Gastrocnemius medialis (tissue), 4 donors: ENCODE measurements around the gene RAB14. TPM values are rescaled to one million over a fixed set of nuclear protein-coding genes. Genes with fewer than 3 reads are reported as not detected.

ENCODE experiments used
- ATAC-seq, 2 donors: fragments of 150-250 bp; one replicate each; pipeline ENCODE4 v1.9.1; 2016
- DNase-seq, 2 donors: peaks; one replicate each; pipeline ENCODE4 v3.0.0-alpha.2; 2019
- H3K27ac ChIP-seq, 4 donors: fragments of 200-600 bp; sonication (generic); 1 replicate in 1 of 4; 2 replicates in 3 of 4; pipeline ENCODE4 v1.5.1; 2016 to 2018; ENCODE audit warnings: mild to moderate bottlenecking in 2 of 4, moderate library complexity in 1 of 4
- H3K27me3 ChIP-seq, 3 donors: fragments of 200-600 bp; sonication (generic) in 2 of 3; 1 replicate in 1 of 3; 2 replicates in 2 of 3; pipeline versions ENCODE4 v1.5.1 to v1.6.0; 2016 to 2019; ENCODE audit warnings: mild to moderate bottlenecking in 1 of 3, moderate library complexity in 1 of 3
- H3K36me3 ChIP-seq, 2 donors: fragments of 200-600 bp; sonication (generic) in 1 of 2; one replicate each; pipeline ENCODE4 v1.5.1; 2017 to 2018
- H3K4me1 ChIP-seq, 2 donors: fragments of 200-600 bp; sonication (generic) in 1 of 2; one replicate each; pipeline ENCODE4 v1.5.1; 2016 to 2017; ENCODE audit warnings: mild to moderate bottlenecking in 2 of 2
- H3K4me3 ChIP-seq, 4 donors: fragments of 200-600 bp; sonication (generic) in 3 of 4; 1 replicate in 1 of 4; 2 replicates in 3 of 4; pipeline ENCODE4 v1.5.1; 2016 to 2019; ENCODE audit warnings: mild to moderate bottlenecking in 2 of 4
- H3K9me3 ChIP-seq, 3 donors: fragments of 200-600 bp; sonication (generic) in 2 of 3; 1 replicate in 1 of 3; 2 replicates in 2 of 3; pipeline ENCODE4 v1.5.1; 2016 to 2019
- POLR2A ChIP-seq, 2 donors: fragments of 450-650 bp; IDR thresholded peaks; one replicate each; pipeline ENCODE4 v1.6.1; 2017; ENCODE audit warnings: antibody characterized with exemption in 2 of 2, mild to moderate bottlenecking in 2 of 2, moderate library complexity in 2 of 2
- in situ Hi-C, 4 donors: fragments of 200-750 bp; cut with MboI; loops; one replicate each; pipeline versions ENCODE4 v1.15.0 to v1.8.0; 2017; ENCODE audit warnings: low sequenced_read_pairs in 4 of 4
- intact Hi-C: fragments of 100-400 bp; cut with DNase I; formaldehyde crosslinking; loops from one replicate; pipeline ENCODE4 v1.15.1; 2023; ENCODE audit warnings: low total_unique reads
- total RNA-seq, 4 donors: library from RNA; depleted of rRNA; stranded (reverse); fragments of >200 nt; gene quantifications; one replicate each; pipeline versions ENCODE4 v1.1.0 to v1.2.3, GENCODE V29; 2016
- TF ChIP-seq, protein P1 (sequence below), 5 experiments: fragments of 450-650 bp in 3 of 5; fragments of 200-600 bp in 2 of 5; sonication (generic) in 2 of 5; IDR thresholded peaks in 4 of 5; conservative IDR thresholded peaks in 1 of 5; 1 replicate in 4 of 5; 2 replicates in 1 of 5; pipeline ENCODE4 v1.5.1; 2016 to 2019; ENCODE audit warnings: antibody characterized with exemption in 5 of 5, mild to moderate bottlenecking in 3 of 5, moderate library complexity in 3 of 5

The RAB14 gene
- total RNA-seq, 4 donors from 2014 or later, result 18.7 to 26.8 (median 19.5) TPM

- DNase-seq, result no peak
- H3K27me3 ChIP-seq, result no peaks in the 10 kb centered on the region
- H3K4me3 ChIP-seq, result no peak overlapping the region
- no peaks in the 10 kb centered on the region for H3K36me3 ChIP-seq
- in situ Hi-C loops, result loop anchor here in 1 of 4 donors (25.0 kb wide), 1 partner anchor 90 kb away; no protein-coding TSS in a partner anchor
- TF ChIP-seq, protein P1, sequence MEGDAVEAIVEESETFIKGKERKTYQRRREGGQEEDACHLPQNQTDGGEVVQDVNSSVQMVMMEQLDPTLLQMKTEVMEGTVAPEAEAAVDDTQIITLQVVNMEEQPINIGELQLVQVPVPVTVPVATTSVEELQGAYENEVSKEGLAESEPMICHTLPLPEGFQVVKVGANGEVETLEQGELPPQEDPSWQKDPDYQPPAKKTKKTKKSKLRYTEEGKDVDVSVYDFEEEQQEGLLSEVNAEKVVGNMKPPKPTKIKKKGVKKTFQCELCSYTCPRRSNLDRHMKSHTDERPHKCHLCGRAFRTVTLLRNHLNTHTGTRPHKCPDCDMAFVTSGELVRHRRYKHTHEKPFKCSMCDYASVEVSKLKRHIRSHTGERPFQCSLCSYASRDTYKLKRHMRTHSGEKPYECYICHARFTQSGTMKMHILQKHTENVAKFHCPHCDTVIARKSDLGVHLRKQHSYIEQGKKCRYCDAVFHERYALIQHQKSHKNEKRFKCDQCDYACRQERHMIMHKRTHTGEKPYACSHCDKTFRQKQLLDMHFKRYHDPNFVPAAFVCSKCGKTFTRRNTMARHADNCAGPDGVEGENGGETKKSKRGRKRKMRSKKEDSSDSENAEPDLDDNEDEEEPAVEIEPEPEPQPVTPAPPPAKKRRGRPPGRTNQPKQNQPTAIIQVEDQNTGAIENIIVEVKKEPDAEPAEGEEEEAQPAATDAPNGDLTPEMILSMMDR (IDR thresholded peaks at IDR 0.05 in 4 of 5, conservative IDR thresholded peaks at IDR 0.05 in 1 of 5), result peak; percentile 46 to 70 (median 53)
- no peak for TF ChIP-seq POLR2A (IDR thresholded peaks at IDR 0.05)
- H3K4me1 ChIP-seq, result no peaks in the 10 kb centered on the region
- H3K27ac ChIP-seq, result no peak overlapping the region
- intact Hi-C loops, result no loop called here
- H3K9me3 ChIP-seq, result no peaks in the 10 kb centered on the region
- ATAC-seq, result no peak
Observed at GRCh38 chr9:121222524-121223171, 21.0 kb upstream of the RAB14 start.

- H3K27ac ChIP-seq, result no peak overlapping the region
Observed at GRCh38 chr9:121221664-121222055, 20.0 kb upstream of the RAB14 start.

GRCh38 chr9:121220996-121221663 lies 19.5 kb upstream of the RAB14 start:
- in situ Hi-C loops, result loop anchor here in 1 of 4 donors (25.0 kb wide), 1 partner anchor 91 kb away; no protein-coding TSS in a partner anchor
- TF ChIP-seq POLR2A (IDR thresholded peaks at IDR 0.05), result no peak
- TF ChIP-seq, protein P1 (IDR thresholded peaks at IDR 0.05 in 4 of 5, conservative IDR thresholded peaks at IDR 0.05 in 1 of 5), result no peak
- Histone ChIP-seq H3K27ac (no peak overlapping the region), H3K4me1 (no peaks in the 10 kb centered on the region), H3K27me3 (no peaks in the 10 kb centered on the region), H3K4me3 (no peak overlapping the region), H3K9me3 (no peaks in the 10 kb centered on the region), H3K36me3 (no peaks in the 10 kb centered on the region)
- ATAC-seq, result no peak
- no peak for DNase-seq
- intact Hi-C loops, result no loop called here

More at GRCh38 chr9:121221664-121222055, 20.0 kb upstream of the RAB14 start:
- intact Hi-C loops (no loop called here), in situ Hi-C loops (loop anchor here in 1 of 4 donors (25.0 kb wide), 1 partner anchor 91 kb away; no protein-coding TSS in a partner anchor)
- H3K27me3 ChIP-seq, result no peaks in the 10 kb centered on the region
- TF ChIP-seq, protein P1 (IDR thresholded peaks at IDR 0.05 in 4 of 5, conservative IDR thresholded peaks at IDR 0.05 in 1 of 5), result no peak
- TF ChIP-seq POLR2A (IDR thresholded peaks at IDR 0.05), result no peak
- H3K36me3 ChIP-seq, result no peaks in the 10 kb centered on the region
- ATAC-seq (no peak), DNase-seq (no peak)
- H3K9me3 ChIP-seq, result no peaks in the 10 kb centered on the region
- no peak overlapping the region for H3K4me3 ChIP-seq
- H3K4me1 ChIP-seq, result no peaks in the 10 kb centered on the region

DNA sequence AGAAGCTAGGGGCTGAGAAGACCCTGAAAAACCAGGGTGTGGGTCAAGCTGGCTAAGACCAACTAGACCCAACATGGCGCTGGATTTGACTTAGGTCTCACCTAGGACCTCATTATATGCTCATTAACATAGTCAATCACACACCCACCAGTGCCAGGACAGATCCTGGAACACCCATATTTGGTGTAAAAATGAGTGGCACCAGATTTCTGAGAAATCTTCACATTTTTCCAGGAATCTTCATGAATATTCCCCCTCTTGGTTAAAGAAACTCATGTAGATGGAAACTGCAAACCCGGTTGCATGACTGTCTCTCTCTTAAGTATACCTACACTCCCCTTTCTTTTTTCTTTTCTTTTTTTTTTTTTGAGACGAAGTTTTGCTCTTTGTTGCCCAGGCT lies 17.9 kb upstream of the RAB14 start:
- Histone ChIP-seq H3K4me3 (no peak overlapping the region), H3K27ac (no peak overlapping the region), H3K27me3 (no peaks in the 10 kb centered on the region), H3K4me1 (no peaks in the 10 kb centered on the region), H3K36me3 (no peaks in the 10 kb centered on the region), H3K9me3 (no peaks in the 10 kb centered on the region)
- in situ Hi-C loops, result loop anchor here (5.0 to 25.0 kb wide), 4 partner anchors 45 to 178 kb away; partner anchors contain the start of gene GSN (in 1 of the 4)
- no peak for DNase-seq
- TF ChIP-seq, protein P1 (IDR thresholded peaks at IDR 0.05 in 4 of 5, conservative IDR thresholded peaks at IDR 0.05 in 1 of 5), result no peak
- no peak for TF ChIP-seq POLR2A (IDR thresholded peaks at IDR 0.05)
- intact Hi-C loops, result no loop called here
- no peak for ATAC-seq
